Fibroblast of mammary gland (primary cell): ENCODE measurements around the gene SDR42E2.
"Not testable (repeated sequence)": the region's sequence is repeated elsewhere in the genome, so short reads cannot be mapped to it uniquely, and the experiment has no call there.

Source experiments
- DNase-seq: peaks from one replicate; pipeline ENCODE4 v3.0.0-alpha.2; 2010; ENCODE audit warnings: low read depth
- H3K4me3 ChIP-seq: 2 replicates; pipeline ENCODE4 v1.5.1; 2011; ENCODE audit warnings: low read depth, mild to moderate bottlenecking, low read length, moderate library complexity; ENCODE audit not compliant: control insufficient read depth
- CTCF ChIP-seq: conservative IDR thresholded peaks from 2 replicates; pipeline ENCODE4 v1.5.1; 2011; ENCODE audit warnings: low read depth, low read length, inconsistent platforms; ENCODE audit not compliant: control insufficient read depth, insufficient read depth

The SDR42E2 gene

GRCh38 chr16:22195695-22196558, 33.6 kb downstream of the SDR42E2 start:
- TF ChIP-seq CTCF, result peak; percentile 87
- H3K4me3 ChIP-seq, result peak overlapping the region; percentile 65
- peak; percentile 86 for DNase-seq

GRCh38 chr16:22196559-22197168, 34.4 kb downstream of the SDR42E2 start:
- DNase-seq, result not testable (repeated sequence)
- peak overlapping the region; percentile 65 for H3K4me3 ChIP-seq

- peak; percentile 40 for DNase-seq
- TF ChIP-seq CTCF, result no peak
Observed at GRCh38 chr16:22198547-22199293, 36.4 kb downstream of the SDR42E2 start.

GRCh38 chr16:22202261-22202637, 39.9 kb downstream of the SDR42E2 start:
- H3K4me3 ChIP-seq, result no peak overlapping the region
- DNase-seq, result no peak
- TF ChIP-seq CTCF, result no peak

More at GRCh38 chr16:22198547-22199293, 36.4 kb downstream of the SDR42E2 start:
- no peak overlapping the region for H3K4me3 ChIP-seq

- H3K4me3 ChIP-seq, result no peak overlapping the region
- TF ChIP-seq CTCF, result no peak
- DNase-seq, result no peak
Observed at GRCh38 chr16:22203091-22203490, 40.8 kb downstream of the SDR42E2 start.

- DNase-seq, result no peak
- H3K4me3 ChIP-seq, result no peak overlapping the region
- no peak for TF ChIP-seq CTCF
Observed at GRCh38 chr16:22204091-22204655, 41.9 kb downstream of the SDR42E2 start.
